Esophagus (tissue), 2 donors: ENCODE data around the gene D2HGDH. TPM values are rescaled to one million over a fixed set of nuclear protein-coding genes. Genes with fewer than 3 reads are reported as not detected.
"Not testable (repeated sequence)": the region's sequence is repeated elsewhere in the genome, so short reads cannot be mapped to it uniquely, and the experiment has no call there.

Source experiments
- H3K27ac ChIP-seq, 2 donors: one replicate each; pipeline ENCODE4 v1.5.1; 2013; ENCODE audit warnings: low read depth in 2 of 2, mild to moderate bottlenecking in 2 of 2, inconsistent platforms in 1 of 2, low read length in 1 of 2, moderate library complexity in 1 of 2
- H3K27me3 ChIP-seq, 2 donors: one replicate each; pipeline ENCODE4 v1.6.1; 2013; ENCODE audit warnings: low read length in 2 of 2, control low read depth in 1 of 2, mild to moderate bottlenecking in 1 of 2; ENCODE audit not compliant: insufficient read depth in 2 of 2, control insufficient read depth in 1 of 2
- H3K36me3 ChIP-seq, 2 donors: one replicate each; pipeline ENCODE4 v1.6.1; 2013; ENCODE audit warnings: low read length in 1 of 2; ENCODE audit not compliant: control insufficient read depth in 2 of 2, insufficient read depth in 2 of 2
- H3K4me1 ChIP-seq, 2 donors: one replicate each; pipeline ENCODE4 v1.6.1; 2013; ENCODE audit warnings: low read length in 1 of 2; ENCODE audit not compliant: control insufficient read depth in 2 of 2, insufficient read depth in 2 of 2
- H3K4me3 ChIP-seq, 2 donors: one replicate each; pipeline ENCODE4 v1.5.1; 2013; ENCODE audit warnings: low read length in 2 of 2, mild to moderate bottlenecking in 2 of 2, low read depth in 1 of 2, moderate library complexity in 1 of 2
- H3K9me3 ChIP-seq, 2 donors: one replicate each; pipeline ENCODE4 v1.6.1; 2013; ENCODE audit warnings: mild to moderate bottlenecking in 2 of 2, low read depth in 1 of 2, low read length in 1 of 2, moderate library complexity in 1 of 2; ENCODE audit not compliant: control insufficient read depth in 2 of 2, insufficient read depth in 1 of 2
- WGBS, 2 donors: extraction: QIAGEN DNeasy Blood & Tissue Kit; methylation state at CpG; one replicate each; pipeline ENCODE4 v1.1.7; 2013; 5-methylcytosine and 5-hydroxymethylcytosine counted together
- polyA plus RNA-seq, 2 donors: library from polyadenylated mRNA; stranded (reverse); fragments of 200-250 nt; gene quantifications; one replicate each; pipeline ENCODE4 v1.2.3, GENCODE V29; 2013
- donor health status: healthy with polysubstance abuse.
- donor health status: Bipolar disorder and iron deficiency.

The D2HGDH gene
- polyA plus RNA-seq, 2 donors = 26.2 to 49.1 TPM

DNA sequence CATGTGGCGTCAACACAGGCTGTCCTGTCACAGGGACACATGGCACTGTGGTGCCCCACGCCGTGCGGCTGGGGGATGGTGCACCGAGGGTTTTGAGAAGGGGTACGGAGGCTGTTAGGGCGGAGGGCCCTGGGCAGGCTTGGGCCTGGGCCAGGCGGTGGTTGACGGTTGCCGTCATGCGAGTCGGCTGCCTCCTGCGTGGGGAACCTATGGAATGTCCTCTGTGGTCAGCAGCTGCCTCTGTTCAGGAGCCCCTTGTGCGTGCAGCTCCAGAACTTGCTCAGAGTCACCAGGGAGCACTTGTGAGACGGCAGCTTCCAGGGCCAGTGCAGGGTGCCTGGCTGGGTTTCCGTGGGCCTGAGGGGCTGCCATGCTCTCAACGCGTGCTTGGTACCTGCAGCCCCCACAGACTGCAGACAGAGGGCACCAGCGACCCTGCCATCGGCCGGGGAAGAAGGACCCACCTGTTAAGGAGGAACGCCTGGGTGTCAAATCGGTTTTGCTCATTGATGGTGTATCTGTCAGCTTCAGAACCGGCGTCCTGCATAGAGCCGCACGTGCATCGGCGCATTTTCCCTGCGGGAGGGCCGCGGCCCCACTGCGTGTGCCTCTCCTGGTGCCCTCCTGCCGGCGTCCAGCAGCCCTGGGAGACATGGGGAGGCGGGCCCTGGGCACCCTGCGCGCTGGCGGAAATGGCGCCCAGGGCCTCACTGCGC lies 10.0 kb upstream of the D2HGDH start:
- H3K4me1 ChIP-seq = peaks cover 0 to 2% of the 10 kb centered on the region in 2 donors
- no peaks in the 10 kb centered on the region for H3K27me3 ChIP-seq
- no peaks in the 10 kb centered on the region for H3K9me3 ChIP-seq
- no peak overlapping the region for H3K4me3 ChIP-seq
- WGBS, 2 donors = 94% methylated on average over 40 to 41 of the region's 41 CpGs
- H3K27ac ChIP-seq = no peak overlapping the region
- peaks cover 4 to 49% of the 10 kb centered on the region in 2 donors for H3K36me3 ChIP-seq

GRCh38 chr2:241724975-241725870 lies 9.2 kb upstream of the D2HGDH start:
- Histone ChIP-seq H3K36me3 (peaks cover 0 to 41% of the 10 kb centered on the region in 2 donors), H3K27ac (no peak overlapping the region), H3K27me3 (no peaks in the 10 kb centered on the region), H3K9me3 (no peaks in the 10 kb centered on the region), H3K4me3 (no peak overlapping the region), H3K4me1 (peaks cover 0 to 2% of the 10 kb centered on the region in 2 donors)
- WGBS, 2 donors = 94 to 95% methylated on average over 71 to 76 of the region's 76 CpGs

DNA sequence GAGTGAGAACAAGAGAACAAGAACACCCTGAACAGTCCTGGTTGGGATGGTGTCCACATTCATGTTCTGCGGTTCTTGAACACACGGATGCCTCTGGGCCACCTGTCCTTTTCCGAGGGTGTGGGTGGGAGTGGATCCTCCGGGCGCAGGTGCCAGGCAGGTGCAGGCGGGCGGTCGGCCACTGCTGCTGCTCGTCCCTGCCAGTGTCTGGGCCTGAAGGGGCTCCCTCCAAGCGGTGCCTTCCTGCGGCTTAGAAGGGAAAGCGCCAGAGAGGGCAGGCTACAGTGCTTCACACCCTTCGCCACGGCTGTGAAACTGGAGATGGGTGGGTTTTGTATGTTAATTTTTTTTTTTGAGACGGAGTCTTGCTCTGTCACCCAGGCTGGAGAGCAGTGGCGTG lies 8.0 kb upstream of the D2HGDH start:
- Histone ChIP-seq H3K4me1 (peaks cover 0 to 2% of the 10 kb centered on the region in 2 donors), H3K27me3 (no peaks in the 10 kb centered on the region), H3K36me3 (peaks cover 0 to 30% of the 10 kb centered on the region in 2 donors), H3K9me3 (no peaks in the 10 kb centered on the region), H3K27ac (no peak overlapping the region), H3K4me3 (no peak overlapping the region)
- 86 to 90% methylated on average over 16 of the region's 16 CpGs for WGBS, 2 donors

DNA sequence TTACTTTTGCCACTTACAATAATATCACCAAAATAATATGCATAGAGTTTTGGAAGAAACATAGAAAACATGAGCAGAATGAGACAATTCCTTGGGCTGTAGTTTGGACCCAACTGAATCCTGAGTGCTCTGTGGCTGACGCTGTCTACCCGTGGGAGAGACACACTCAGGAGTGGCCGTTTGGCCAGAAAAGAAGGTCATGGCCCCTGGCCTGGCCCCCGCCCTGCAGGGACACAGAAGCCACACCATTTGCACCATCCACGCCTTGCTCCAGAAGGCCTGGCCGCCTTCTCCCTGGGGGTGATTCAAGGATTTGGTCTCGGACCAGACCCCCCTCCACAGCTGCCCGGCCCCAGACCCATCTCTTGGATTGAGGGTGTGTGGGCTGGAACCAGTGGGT lies 6.4 kb upstream of the D2HGDH start:
- H3K27me3 ChIP-seq = no peaks in the 10 kb centered on the region
- no peaks in the 10 kb centered on the region for H3K9me3 ChIP-seq
- no peak overlapping the region for H3K4me3 ChIP-seq
- 85 to 86% methylated on average over 8 of the region's 8 CpGs for WGBS, 2 donors
- peaks cover 0 to 2% of the 10 kb centered on the region in 2 donors for H3K4me1 ChIP-seq
- no peak overlapping the region for H3K27ac ChIP-seq
- peaks cover 0 to 23% of the 10 kb centered on the region in 2 donors for H3K36me3 ChIP-seq

DNA sequence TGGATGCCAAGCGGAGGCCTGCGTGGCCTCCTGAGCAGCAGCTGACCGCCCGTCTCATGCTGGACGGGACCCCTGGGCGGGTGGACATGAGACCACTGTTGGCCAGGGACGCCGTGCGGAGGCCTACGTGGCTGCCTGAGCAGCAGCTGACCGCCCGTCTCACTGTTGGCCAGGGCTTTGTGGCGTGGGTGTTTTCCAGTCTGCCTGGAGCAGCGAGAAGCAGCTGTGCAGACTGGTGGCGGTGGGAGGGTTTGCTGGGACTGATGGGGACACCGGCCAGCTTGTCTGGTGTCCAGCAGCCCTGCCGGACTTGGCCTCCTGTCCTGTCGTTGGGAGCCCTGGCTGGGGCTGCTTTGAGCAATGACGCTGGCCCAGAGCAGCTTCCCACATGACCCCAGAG lies 5.8 kb upstream of the D2HGDH start:
- no peak overlapping the region for H3K4me3 ChIP-seq

DNA sequence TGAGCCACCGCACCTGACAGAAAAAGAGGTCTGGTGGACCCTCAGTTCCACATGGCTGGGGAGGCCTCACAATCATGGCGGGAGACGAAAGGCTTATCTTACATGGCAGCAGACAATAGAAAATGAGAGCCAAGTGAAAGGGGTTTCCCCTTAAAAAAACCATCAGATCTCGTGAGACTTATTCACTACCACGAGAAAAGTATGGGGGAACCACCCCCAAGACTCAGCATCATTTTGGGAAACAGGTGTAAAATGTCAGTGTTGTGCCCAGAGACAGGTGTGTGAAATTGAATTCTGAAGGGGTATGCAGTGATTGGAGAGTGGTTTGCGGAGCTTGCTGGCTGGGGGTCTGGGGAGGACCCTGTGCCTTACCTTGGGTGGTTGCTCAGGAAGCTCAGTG lies 4.6 kb upstream of the D2HGDH start:
- H3K36me3 ChIP-seq = peaks cover 0 to 10% of the 10 kb centered on the region in 2 donors

More for the DNA sequence above, 5.8 kb upstream of the D2HGDH start:
- Histone ChIP-seq H3K9me3 (no peaks in the 10 kb centered on the region), H3K27me3 (no peaks in the 10 kb centered on the region), H3K36me3 (peaks cover 0 to 19% of the 10 kb centered on the region in 2 donors), H3K27ac (no peak overlapping the region), H3K4me1 (peaks cover 0 to 2% of the 10 kb centered on the region in 2 donors)
- WGBS, 2 donors = 78 to 84% methylated on average over 19 of the region's 19 CpGs

GRCh38 chr2:241730671-241731293 lies 3.6 kb upstream of the D2HGDH start:
- peaks cover 0 to 7% of the 10 kb centered on the region in 2 donors for H3K4me1 ChIP-seq
- H3K36me3 ChIP-seq = peaks cover 0 to 2% of the 10 kb centered on the region in 2 donors
- no peak overlapping the region for H3K27ac ChIP-seq
- H3K27me3 ChIP-seq = no peaks in the 10 kb centered on the region
- no peak overlapping the region for H3K4me3 ChIP-seq
- H3K9me3 ChIP-seq = no peaks in the 10 kb centered on the region
- 73 to 78% methylated on average over 12 of the region's 12 CpGs for WGBS, 2 donors

More for the DNA sequence above, 4.6 kb upstream of the D2HGDH start:
- H3K4me3 ChIP-seq = no peak overlapping the region
- no peaks in the 10 kb centered on the region for H3K9me3 ChIP-seq
- 84 to 91% methylated on average over 6 of the region's 6 CpGs for WGBS, 2 donors
- no peak overlapping the region for H3K27ac ChIP-seq
- no peaks in the 10 kb centered on the region for H3K27me3 ChIP-seq
- peaks cover 0 to 7% of the 10 kb centered on the region in 2 donors for H3K4me1 ChIP-seq

DNA sequence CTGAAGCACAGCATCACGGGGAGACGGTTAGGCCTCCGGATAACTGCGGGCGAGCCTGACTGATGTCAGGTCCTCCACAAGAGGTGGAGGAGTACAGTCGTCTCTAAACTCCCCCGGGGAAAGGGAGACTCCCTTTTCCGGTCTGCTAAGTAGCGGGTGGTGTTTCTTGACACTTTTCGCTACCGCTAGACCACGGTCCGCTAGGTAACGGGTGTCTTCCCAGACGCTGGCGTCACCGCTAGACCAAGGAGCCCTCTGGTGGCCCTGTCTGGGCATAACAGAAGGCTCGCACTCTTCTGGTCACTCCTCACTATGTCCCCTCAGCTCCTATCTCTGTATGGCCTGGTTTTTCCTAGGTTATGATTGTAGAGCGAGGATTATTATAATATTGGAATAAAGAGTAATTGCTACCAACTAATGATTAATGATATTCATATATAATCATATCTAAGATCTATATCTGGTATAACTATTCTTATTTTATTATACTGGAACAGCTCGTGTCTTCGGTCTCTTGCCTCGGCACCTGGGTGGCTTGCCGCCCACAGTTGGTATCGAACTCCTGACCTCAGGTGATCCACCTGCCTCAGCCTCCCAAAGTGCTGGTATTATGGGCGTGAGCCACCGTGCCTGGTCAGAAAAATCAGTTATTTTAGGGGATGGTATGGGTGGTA lies 1.8 kb upstream of the D2HGDH start:
- not testable (repeated sequence) for H3K27me3 ChIP-seq, H3K4me3 ChIP-seq, H3K27ac ChIP-seq, H3K9me3 ChIP-seq, H3K36me3 ChIP-seq, H3K4me1 ChIP-seq
- WGBS, 2 donors = 38 to 46% methylated on average over 16 to 25 of the region's 26 CpGs
